H1 (cell line): ENCODE measurements around the gene PPP2R2C. TPM values are rescaled to one million over a fixed set of nuclear protein-coding genes. Genes with fewer than 3 reads are reported as not detected.

ENCODE experiments used
- CTCF ChIA-PET: fragments of 300-600 bp; sonication (Branson Sonifier 250); formaldehyde crosslinking; loops from one replicate; lab custom pipeline; 2021; ENCODE audit not compliant: partially characterized antibody; lab: Charles Lee
- POLR2A ChIA-PET: fragments of 300-600 bp; sonication (Branson Sonifier 250); formaldehyde crosslinking; loops from one replicate; lab custom pipeline; 2021; ENCODE audit warnings: inconsistent platforms; ENCODE audit not compliant: partially characterized antibody; lab: Charles Lee
- DNase-seq, 2 experiments: peaks; one replicate each; pipeline versions ENCODE4 v3.0.0 to v3.0.0-alpha.2; 2010 to 2022; ENCODE audit warnings: low spot score in 2 of 2, low read depth in 1 of 2, mixed read lengths in 1 of 2
- FAIRE-seq: peaks from 2 replicates; lab custom pipeline; 2011; peaks lifted over from hg19 to GRCh38; lab: Jason Lieb, UNC
- H2AFZ ChIP-seq: 2 replicates; pipeline ENCODE4 v1.8.1; 2012; ENCODE audit warnings: low read length, inconsistent platforms
- H2AK5ac ChIP-seq: 2 replicates; pipeline ENCODE4 v1.6.1; 2013; ENCODE audit warnings: low read depth, low read length
- H2BK120ac ChIP-seq: replicated peaks from 2 replicates; pipeline ENCODE3; 2013; ENCODE audit warnings: low read depth, low read length, inconsistent platforms
- H2BK12ac ChIP-seq: 2 replicates; pipeline ENCODE4 v1.6.1; 2013; ENCODE audit warnings: low read depth, low read length
- H2BK15ac ChIP-seq: 2 replicates; pipeline ENCODE4 v1.6.1; 2013; ENCODE audit warnings: low read length
- H2BK20ac ChIP-seq: 2 replicates; pipeline ENCODE4 v1.6.1; 2013; ENCODE audit warnings: low read length
- H2BK5ac ChIP-seq: 2 replicates; pipeline ENCODE4 v1.6.1; 2013; ENCODE audit warnings: low read depth, low read length
- H3K14ac ChIP-seq: 2 replicates; pipeline ENCODE4 v1.6.1; 2013; ENCODE audit warnings: inconsistent platforms; ENCODE audit not compliant: insufficient read length
- H3K18ac ChIP-seq: 2 replicates; pipeline ENCODE4 v1.6.1; 2013; ENCODE audit warnings: low read length; ENCODE audit errors: extremely low read depth
- H3K23ac ChIP-seq: 2 replicates; pipeline ENCODE4 v1.6.1; 2013; ENCODE audit warnings: inconsistent platforms; ENCODE audit not compliant: insufficient read length
- H3K23me2 ChIP-seq: 2 replicates; pipeline ENCODE4 v1.6.1; 2013; ENCODE audit warnings: low read depth, low read length
- H3K27ac ChIP-seq: 2 replicates; pipeline ENCODE4 v1.6.1; 2011; ENCODE audit warnings: low read depth, low read length, inconsistent platforms
- H3K27me3 ChIP-seq, 4 experiments: replicated peaks in 1 of 4; 1 replicate in 1 of 4; 2 replicates in 3 of 4; pipeline versions ENCODE4 v1.6.1 to v1.8.1; 2011 to 2013; ENCODE audit warnings: low read length in 3 of 4, mild to moderate bottlenecking in 3 of 4, inconsistent platforms in 2 of 4, mixed read lengths in 2 of 4, moderate library complexity in 1 of 4; ENCODE audit not compliant: control insufficient read depth in 3 of 4, insufficient read depth in 3 of 4; ENCODE audit errors: extremely low read depth in 1 of 4
- H3K36me3 ChIP-seq, 4 experiments: 2 replicates each; pipeline versions ENCODE4 v1.6.1 to v1.8.1; 2011 to 2013; ENCODE audit warnings: mild to moderate bottlenecking in 4 of 4, low read length in 3 of 4, moderate library complexity in 2 of 4, control low read depth in 1 of 4, inconsistent platforms in 1 of 4; ENCODE audit not compliant: insufficient read depth in 4 of 4, control insufficient read depth in 2 of 4
- H3K4ac ChIP-seq: replicated peaks from 2 replicates; pipeline ENCODE3; 2013; ENCODE audit warnings: low read length, low read depth, mixed read lengths, inconsistent platforms; ENCODE audit not compliant: insufficient read length
- H3K4me1 ChIP-seq, 4 experiments: replicated peaks in 1 of 4; 1 replicate in 1 of 4; 2 replicates in 3 of 4; pipeline versions ENCODE4 v1.6.1 to v1.8.1; 2011 to 2013; ENCODE audit warnings: low read length in 3 of 4, inconsistent platforms in 2 of 4, mixed read lengths in 1 of 4; ENCODE audit not compliant: insufficient read depth in 4 of 4, control insufficient read depth in 3 of 4
- H3K4me2 ChIP-seq, 2 experiments: 2 replicates each; pipeline versions ENCODE4 v1.6.1 to v1.8.1; 2011 to 2013; ENCODE audit warnings: low read depth in 2 of 2, low read length in 2 of 2, control low read depth in 1 of 2, inconsistent platforms in 1 of 2, mild to moderate bottlenecking in 1 of 2; ENCODE audit not compliant: insufficient read depth in 1 of 2
- H3K4me3 ChIP-seq, 4 experiments: fragments of 200-600, 300-600 bp in 1 of 4; sonication (generic), shearing (Covaris generic), sonication (Bioruptor Twin) in 1 of 4; 2 replicates each; pipeline versions ENCODE4 v1.5.1 to v1.8.1; 2011 to 2016; ENCODE audit warnings: low read length in 4 of 4, low read depth in 3 of 4, control low read depth in 2 of 4, inconsistent platforms in 2 of 4, mild to moderate bottlenecking in 2 of 4, mixed read lengths in 1 of 4, moderate library complexity in 1 of 4; ENCODE audit not compliant: insufficient read depth in 2 of 4; ENCODE audit errors: extremely low read depth in 1 of 4
- H3K56ac ChIP-seq: replicated peaks from 2 replicates; pipeline ENCODE3; 2013; ENCODE audit warnings: low read depth, mild to moderate bottlenecking, mixed read lengths, low read length, inconsistent platforms; ENCODE audit not compliant: insufficient read length
- H3K79me1 ChIP-seq: 2 replicates; pipeline ENCODE4 v1.6.1; 2013; ENCODE audit warnings: low read depth, low read length, control low read depth
- H3K79me2 ChIP-seq, 2 experiments: 2 replicates each; pipeline versions ENCODE4 v1.6.1 to v1.8.1; 2012 to 2013; ENCODE audit warnings: low read length in 2 of 2, mild to moderate bottlenecking in 2 of 2, inconsistent platforms in 1 of 2; ENCODE audit not compliant: insufficient read depth in 2 of 2, control insufficient read depth in 1 of 2
- H3K9ac ChIP-seq, 4 experiments: replicated peaks in 1 of 4; 1 replicate in 1 of 4; 2 replicates in 3 of 4; pipeline versions ENCODE4 v1.6.1 to v1.8.1; 2011 to 2013; ENCODE audit warnings: low read depth in 3 of 4, low read length in 3 of 4, control low read depth in 2 of 4, mild to moderate bottlenecking in 2 of 4, moderate library complexity in 2 of 4, inconsistent platforms in 1 of 4; ENCODE audit errors: extremely low read depth in 1 of 4
- H3K9me3 ChIP-seq, 2 experiments: 2 replicates each; pipeline versions ENCODE4 v1.6.1 to v1.8.1; 2012 to 2013; ENCODE audit warnings: mild to moderate bottlenecking in 2 of 2, moderate library complexity in 2 of 2, control low read depth in 1 of 2, inconsistent platforms in 1 of 2, low read depth in 1 of 2, low read length in 1 of 2, mixed read lengths in 1 of 2; ENCODE audit not compliant: insufficient read depth in 2 of 2
- H4K20me1 ChIP-seq, 2 experiments: replicated peaks in 1 of 2; 2 replicates each; pipeline versions ENCODE3 to v1.8.1; 2011 to 2013; ENCODE audit warnings: inconsistent platforms in 2 of 2, low read length in 2 of 2, mild to moderate bottlenecking in 1 of 2; ENCODE audit not compliant: insufficient read depth in 2 of 2, control insufficient read depth in 1 of 2
- H4K5ac ChIP-seq: 2 replicates; pipeline ENCODE4 v1.6.1; 2013; ENCODE audit warnings: low read length, low read depth, mixed read lengths, inconsistent platforms; ENCODE audit not compliant: insufficient read length
- H4K8ac ChIP-seq: 2 replicates; pipeline ENCODE4 v1.8.0; 2013; ENCODE audit warnings: mild to moderate bottlenecking, moderate library complexity, low read length, inconsistent platforms; ENCODE audit not compliant: insufficient read depth; ENCODE audit errors: extremely low read depth
- H4K91ac ChIP-seq: replicated peaks from 2 replicates; pipeline ENCODE3; 2013; ENCODE audit warnings: low read length, mixed read lengths, inconsistent platforms; ENCODE audit not compliant: insufficient read length
- ASH2L ChIP-seq: fragments of 200-600, 300-600 bp; sonication (generic); IDR thresholded peaks from one replicate; pipeline ENCODE4 v1.7.1; 2017; ENCODE audit warnings: low read length
- CREB1 ChIP-seq: IDR thresholded peaks from 2 replicates; pipeline ENCODE4 v1.6.1; 2012; ENCODE audit warnings: inconsistent platforms
- CTBP2 ChIP-seq: IDR thresholded peaks from 2 replicates; pipeline ENCODE4 v1.7.0; 2011; ENCODE audit warnings: borderline replicate concordance, mild to moderate bottlenecking, moderate library complexity, mixed read lengths, low read length; ENCODE audit not compliant: insufficient read depth, insufficient read length
- KDM4A ChIP-seq: IDR thresholded peaks from one replicate; pipeline ENCODE4 v1.7.1; 2012; ENCODE audit warnings: low read depth, mild to moderate bottlenecking, moderate library complexity, low read length, inconsistent platforms; ENCODE audit not compliant: severe bottlenecking
- NRF1 ChIP-seq: IDR thresholded peaks from 2 replicates; pipeline ENCODE4 v1.6.1; 2011; ENCODE audit warnings: mild to moderate bottlenecking, low read depth, low read length, improper control_type of control experiment
- POLR2AphosphoS5 ChIP-seq: IDR thresholded peaks from 2 replicates; pipeline ENCODE4 v1.6.1; 2011; ENCODE audit warnings: low read depth, low read length
- RAD21 ChIP-seq, 2 experiments: IDR thresholded peaks in 1 of 2; conservative IDR thresholded peaks in 1 of 2; 2 replicates each; pipeline ENCODE4 v1.6.1; 2011; ENCODE audit warnings: low read depth in 2 of 2, low read length in 2 of 2, improper control_type of control experiment in 1 of 2, inconsistent platforms in 1 of 2, mild to moderate bottlenecking in 1 of 2, moderate library complexity in 1 of 2
- RBBP5 ChIP-seq: IDR thresholded peaks from 2 replicates; pipeline ENCODE4 v1.7.1; 2012; ENCODE audit warnings: low read depth, mild to moderate bottlenecking, inconsistent platforms, low read length, moderate library complexity, borderline replicate concordance
- RFX5 ChIP-seq: IDR thresholded peaks from 2 replicates; pipeline ENCODE4 v1.6.1; 2011; ENCODE audit warnings: low read depth, low read length, improper control_type of control experiment, borderline replicate concordance
- SP4 ChIP-seq: IDR thresholded peaks from 2 replicates; pipeline ENCODE4 v1.6.1; 2012; ENCODE audit warnings: low read length, inconsistent platforms
- TAF7 ChIP-seq: optimal IDR thresholded peaks from 2 replicates; pipeline ENCODE3; 2011; ENCODE audit warnings: low read depth, mild to moderate bottlenecking, inconsistent platforms, low read length, moderate library complexity, borderline replicate concordance
- TEAD4 ChIP-seq: IDR thresholded peaks from 2 replicates; pipeline ENCODE4 v1.6.1; 2012; ENCODE audit warnings: low read depth, low read length, inconsistent platforms, mixed read lengths
- WGBS, 2 experiments: shearing (Covaris generic) in 1 of 2; methylation state at CpG; one replicate each; pipeline versions ENCODE4 v1.1.6 to v1.1.7; 2013 to 2015; ENCODE audit warnings: low lambda C conversion rate in 2 of 2, mixed read lengths in 2 of 2, inconsistent platforms in 1 of 2, low coverage in 1 of 2, missing lambda C conversion rate in 1 of 2; ENCODE audit not compliant: insufficient replicate concordance in 2 of 2, insufficient coverage in 1 of 2, insufficient read length in 1 of 2; ENCODE audit errors: extremely low coverage in 1 of 2, missing lambda C conversion rate in 1 of 2; 5-methylcytosine and 5-hydroxymethylcytosine counted together
- polyA plus RNA-seq, 7 experiments: library from polyadenylated mRNA; depleted of rRNA in 3 of 7; stranded (reverse) in 5 of 7; unstranded in 2 of 7; fragments of >200 nt in 5 of 7; fragments of 200-250 nt in 2 of 7; gene quantifications; 1 replicate in 5 of 7; 2 replicates in 1 of 7; 4 replicates in 1 of 7; pipeline versions ENCODE4 v1.2.1 to v1.2.3, GENCODE V29; 2011 to 2013; ENCODE audit warnings: missing spikeins in 2 of 7, mixed read lengths in 2 of 7
- total RNA-seq: library from RNA; stranded (reverse); fragmentation: NEBNext Ultra II Directional; extraction: Animal tissue kit (Norgen Biotek cat#: 25700); gene quantifications from 2 replicates; pipeline ENCODE4 v1.2.1, GENCODE V29; 2021
- TF ChIP-seq, protein P1 (sequence below): IDR thresholded peaks from 2 replicates; pipeline ENCODE4 v1.6.1; 2012; ENCODE audit warnings: inconsistent platforms

PPP2R2C gene
- total and polyA plus RNA-seq, 2 of the 8 experiments (the other 6 are each of a cell fraction or from before 2014, with no cell fraction given): 6.4 TPM

DNA sequence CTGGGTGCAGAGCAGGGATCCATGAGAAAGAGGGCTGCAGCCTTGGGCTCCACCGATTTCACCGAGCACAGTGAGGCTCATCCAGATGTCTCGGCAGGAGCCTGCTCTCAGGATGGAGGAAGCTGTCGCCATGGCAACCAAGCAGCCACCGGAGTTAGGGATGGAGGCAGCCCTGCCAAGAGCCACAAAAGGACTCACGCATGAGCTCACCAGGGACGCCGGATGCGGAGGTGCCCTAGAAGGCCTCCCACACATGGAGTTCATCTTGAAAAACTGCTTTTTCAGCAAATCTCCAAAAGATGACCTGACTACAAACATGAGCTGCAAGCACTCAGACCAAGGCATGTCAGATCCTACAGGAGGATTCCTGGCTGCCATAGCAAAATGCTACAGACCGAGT is 112.0 kb downstream of the PPP2R2C start:
- Histone ChIP-seq H3K9me3 (no peaks in the 10 kb centered on the region), H3K27ac (no peak overlapping the region), H3K79me2 (no peaks in the 10 kb centered on the region), H2BK15ac (no peak overlapping the region), H3K4me2 (no peak overlapping the region), H4K8ac (no peak overlapping the region), H2AK5ac (no peak overlapping the region), H3K56ac (no peak overlapping the region), H3K14ac (no peak overlapping the region), H3K36me3 (no peaks in the 10 kb centered on the region), H2BK12ac (no peak overlapping the region), H3K18ac (no peak overlapping the region), H3K23ac (no peak overlapping the region), H3K23me2 (no peaks in the 10 kb centered on the region), H3K4ac (no peak overlapping the region), H3K27me3 (0 out of 7 replicates have a peak, but pooled peaks cover 0 to 2% (median 0%) of the 10 kb centered on the region in 4 experiments), H2AFZ (no peak overlapping the region), H3K4me1 (peaks cover 0 to 1% (median 0%) of the 10 kb centered on the region in 4 experiments; a peak in 1 of 7 replicates), H2BK20ac (no peak overlapping the region), H4K5ac (no peak overlapping the region), H3K4me3 (no peak overlapping the region), H4K20me1 (peaks cover 0 to 9% of the 10 kb centered on the region in 2 experiments), H3K79me1 (no peaks in the 10 kb centered on the region), H4K91ac (no peak overlapping the region), H2BK5ac (no peak overlapping the region), H2BK120ac (no peak overlapping the region), H3K9ac (no peak overlapping the region)
- TF ChIP-seq TAF7 (no peak), RAD21 (IDR thresholded peaks at IDR 0.05 in 1 of 2, conservative IDR thresholded peaks at IDR 0.05 in 1 of 2; ENCODE audit: low read depth in 2 of 2, low read length in 2 of 2) (no peak), ASH2L (no peak), TEAD4 (no peak), RBBP5 (no peak), SP4 (no peak), RFX5 (no peak), CREB1 (no peak), NRF1 (no peak), POLR2AphosphoS5 (no peak), CTBP2 (no peak), KDM4A (no peak)
- TF ChIP-seq, protein P1, sequence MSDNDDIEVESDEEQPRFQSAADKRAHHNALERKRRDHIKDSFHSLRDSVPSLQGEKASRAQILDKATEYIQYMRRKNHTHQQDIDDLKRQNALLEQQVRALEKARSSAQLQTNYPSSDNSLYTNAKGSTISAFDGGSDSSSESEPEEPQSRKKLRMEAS: no peak
- 51% methylated on average over 10 of the region's 10 CpGs; no CpG with 5 or more reads in 1 of the 2 experiments for WGBS, 2 experiments
- CTCF ChIA-PET: interaction anchor here (0.9 to 7.3 kb wide), 11 partner anchors 10 to 324 kb away, joined by 3 to 72 read pairs (median 4); no protein-coding TSS in a partner anchor
- DNase-seq (no peak), FAIRE-seq (no peak)
- POLR2A ChIA-PET: no interaction called here
